Omental fat pad (tissue), 4 donors: ENCODE results near the gene TRIM66. TPM values are rescaled to one million over a fixed set of nuclear protein-coding genes. Genes with fewer than 3 reads are reported as not detected.
A peak's percentile ranks its signal among the peaks of the same experiment; 100 is the strongest.

Source experiments
- ATAC-seq: fragments of 150-250 bp; one replicate; pipeline ENCODE4 v1.9.1; 2016; ENCODE audit warnings: mild to moderate bottlenecking, moderate library complexity; ENCODE audit not compliant: low FRiP score
- DNase-seq: peaks from one replicate; pipeline ENCODE4 v3.0.0-alpha.2; 2019; ENCODE audit warnings: low spot score
- CTCF ChIP-seq, 3 donors: fragments of 450-650 bp; IDR thresholded peaks; one replicate each; pipeline ENCODE4 v1.5.1; 2016 to 2017; ENCODE audit warnings: antibody characterized with exemption in 3 of 3, mild to moderate bottlenecking in 3 of 3, moderate library complexity in 2 of 3
- small RNA-seq: library from RNA; depleted of rRNA; stranded (forward); fragments of <200 nt; gene quantifications from one replicate; pipeline ENCODE3, GENCODE V24; 2016
- total RNA-seq, 4 donors: library from RNA; depleted of rRNA; stranded (reverse); fragments of >200 nt; gene quantifications; one replicate each; pipeline ENCODE4 v1.1.0, GENCODE V29; 2016

The TRIM66 gene
- total RNA-seq, 4 donors from 2014 or later, result 3.7 to 11.3 (median 5.1) TPM

DNA sequence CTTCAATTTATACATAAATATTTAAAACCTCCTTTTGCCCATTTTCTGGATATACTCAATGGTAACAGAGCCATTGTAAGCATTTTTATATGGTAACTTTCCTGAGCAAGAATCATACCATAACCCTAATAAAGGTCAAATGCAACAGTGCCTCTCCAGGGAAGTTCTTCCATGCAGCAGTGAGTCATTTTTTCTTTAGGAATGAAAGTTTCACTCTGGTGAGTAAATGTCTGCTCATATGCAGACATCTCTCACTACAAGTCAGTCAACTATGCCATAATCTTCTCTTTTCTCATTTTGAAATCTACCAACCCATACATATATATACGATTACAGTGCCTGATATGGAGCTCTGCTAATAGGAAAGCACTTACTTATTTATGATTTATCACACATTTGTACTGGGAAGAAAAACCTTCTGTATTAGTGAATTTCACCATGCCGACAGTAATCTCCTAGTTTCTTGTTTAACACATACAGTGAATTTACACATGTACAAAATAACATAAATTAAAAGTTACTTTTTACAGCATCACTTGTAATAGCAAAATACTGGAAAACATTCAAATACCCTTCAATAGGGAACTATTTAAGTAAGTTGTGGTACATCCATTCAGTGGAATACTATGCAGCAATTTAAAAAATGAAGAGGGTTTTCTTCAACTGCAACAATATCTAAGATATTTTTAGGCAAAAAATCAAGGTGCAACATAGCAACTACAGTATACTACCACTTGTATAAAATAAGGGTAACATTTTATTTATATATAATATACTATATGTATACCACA, 104.5 kb downstream of the TRIM66 start:
- DNase-seq (no peak), ATAC-seq (no peak)
- TF ChIP-seq CTCF (IDR thresholded peaks at IDR 0.05), result no peak

GRCh38 chr11:8574798-8575197, 107.7 kb downstream of the TRIM66 start:
- DNase-seq (no peak), ATAC-seq (no peak)
- no peak for TF ChIP-seq CTCF (IDR thresholded peaks at IDR 0.05)

DNA sequence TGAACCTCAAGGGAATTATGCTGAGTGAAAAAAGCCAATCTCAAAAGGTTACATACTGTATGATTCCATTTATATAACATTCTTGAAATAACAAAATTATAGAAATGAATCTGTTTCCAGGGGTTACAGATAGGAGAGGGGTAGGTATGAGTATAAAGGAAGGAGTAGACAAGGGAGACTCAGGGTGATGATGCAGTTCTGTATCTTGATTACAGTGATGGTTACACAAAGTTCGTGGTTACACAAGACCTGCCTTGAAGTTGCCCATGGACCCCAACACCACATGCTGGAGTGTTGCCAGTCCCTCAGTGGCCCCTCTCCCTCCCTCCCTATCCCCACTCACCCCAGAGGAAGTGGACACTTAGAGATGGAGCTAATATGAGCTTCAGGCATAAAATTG, 108.7 kb downstream of the TRIM66 start:
- TF ChIP-seq CTCF (IDR thresholded peaks at IDR 0.05), result no peak
- ATAC-seq (no peak), DNase-seq (no peak)

- ATAC-seq (peak; percentile 70), DNase-seq (no peak)
- no peak for TF ChIP-seq CTCF (IDR thresholded peaks at IDR 0.05)
These were observed 114.8 kb downstream of the TRIM66 start for GRCh38 chr11:8567602-8568198.

DNA sequence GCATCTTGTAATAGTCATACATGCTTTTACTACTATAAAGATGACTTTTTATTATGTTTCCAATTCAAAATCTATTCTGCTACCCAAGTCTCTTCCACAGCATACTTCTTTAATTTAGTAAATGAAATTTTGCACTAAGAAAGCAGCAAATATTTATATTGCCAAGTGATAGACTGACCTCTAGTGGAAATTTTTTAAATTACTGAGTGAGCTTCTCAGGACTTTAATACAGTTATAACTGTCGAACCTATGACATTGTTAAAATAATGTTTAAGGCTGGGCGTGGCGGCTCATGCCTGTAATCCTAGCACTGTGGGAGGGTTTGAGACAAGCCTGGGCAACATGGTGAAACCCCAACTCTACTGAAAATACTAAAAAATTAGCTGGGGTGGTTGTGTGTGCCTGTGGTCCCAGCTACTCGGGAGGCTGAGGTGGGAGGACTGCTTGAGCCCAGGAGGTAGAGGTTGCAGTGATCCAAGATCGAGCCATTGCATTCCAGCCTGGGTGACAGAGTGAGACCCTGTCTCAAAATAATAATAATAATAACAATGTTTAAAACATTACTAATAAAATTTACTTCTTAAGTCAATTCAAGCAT, 115.8 kb downstream of the TRIM66 start:
- ATAC-seq (no peak), DNase-seq (no peak)
- TF ChIP-seq CTCF (IDR thresholded peaks at IDR 0.05), result no peak

DNA sequence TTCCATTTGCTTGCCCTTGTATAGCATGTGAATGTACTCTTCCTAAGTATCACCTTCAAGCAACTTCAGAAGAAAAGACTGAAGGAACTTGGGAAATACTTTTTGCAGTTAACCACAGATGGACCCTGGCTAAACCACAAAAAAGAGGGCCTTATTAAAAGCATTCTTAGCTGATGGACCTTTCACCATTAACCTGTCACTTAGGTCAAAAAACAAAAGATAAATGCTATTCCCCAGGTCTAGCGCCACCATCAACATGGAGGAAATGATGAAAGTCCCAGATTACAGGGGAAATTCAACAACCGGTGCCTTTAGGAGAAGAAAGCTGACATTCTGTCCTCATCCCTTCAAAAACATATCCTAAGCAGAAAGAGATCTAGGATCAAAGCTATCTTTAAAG, 117.9 kb downstream of the TRIM66 start:
- TF ChIP-seq CTCF (IDR thresholded peaks at IDR 0.05), result no peak
- ATAC-seq, result no peak
- DNase-seq, result no peak

Small RNA genes within 50 kb of the gene (small RNA-seq; reads per million reads assigned to genes)
- gene SNORA3A (not detected), gene SNORA3B (4.5 reads per million, percentile 74 among the genes with 10 or more reads in this experiment)

Other genes with a start within 250 kb of the TRIM66 start
- gene STK33, start 88.4 kb downstream of the TRIM66 start, total RNA-seq, result 1 to 10 TPM in 3 of 4 donors, under 1 TPM in 1; 0.96 to 3.2 (median 1.9) TPM
- 100 to 1,000 TPM; 635 to 791 (median 757) TPM for gene RPL27A, start 127 bp upstream of the TRIM66 start, total RNA-seq
- gene AKIP1, start 228.5 kb upstream of the TRIM66 start, total RNA-seq, result 10 to 100 TPM; 13.1 to 32.0 (median 19.8) TPM